ENCODE data around the gene PSRC1. TPM values are rescaled to one million over a fixed set of nuclear protein-coding genes. Genes with fewer than 3 reads are reported as not detected.

The PSRC1 gene
- total RNA-seq, 2 experiments from 2014 or later = 40.7 to 42.7 TPM

DNA sequence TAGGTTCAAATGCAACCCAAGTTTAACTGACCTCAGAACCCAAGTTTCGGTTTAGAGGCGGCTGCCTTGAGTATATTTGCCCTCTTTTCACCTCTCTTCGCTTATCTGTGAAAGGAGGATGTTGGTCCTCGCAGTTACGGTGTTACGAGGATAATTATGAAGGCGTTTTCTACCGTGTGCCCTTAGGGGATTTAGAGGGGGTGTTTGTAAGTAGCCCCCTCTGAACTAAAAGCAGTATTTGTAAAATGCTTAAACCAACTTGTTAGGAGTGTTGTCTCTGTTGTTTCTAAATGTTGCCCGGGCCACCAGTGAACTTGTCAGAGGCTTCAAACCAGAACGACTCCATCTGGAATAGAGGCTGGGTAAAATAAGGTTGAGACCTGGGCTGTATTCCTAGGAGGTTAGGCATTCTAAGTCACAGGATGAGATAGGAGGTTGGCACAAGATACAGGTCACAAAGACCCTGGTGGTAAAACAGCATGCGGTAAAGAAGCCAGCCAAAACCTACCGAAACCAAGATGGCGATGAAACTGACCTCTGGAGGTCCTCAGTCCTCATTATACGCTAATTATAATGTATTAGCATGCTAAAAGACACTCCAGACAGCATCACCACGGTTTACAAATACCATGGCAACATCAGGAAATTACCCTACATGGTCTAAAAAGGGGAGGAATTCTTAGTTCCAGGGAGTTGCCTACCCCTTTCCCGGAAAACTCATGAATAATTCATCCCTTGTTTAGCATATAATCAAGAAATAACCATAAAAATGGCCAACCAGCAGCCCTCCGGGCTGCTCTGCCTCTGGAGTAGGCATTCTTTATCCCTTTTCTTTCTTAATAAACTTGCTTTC, 1.0 kb upstream of the PSRC1 start:
- CTCF ChIA-PET (ENCODE audit: unreplicated experiment) = interaction anchor here (1.1 to 1.2 kb wide), 2 partner anchors 108 to 113 kb away, joined by 3 to 5 read pairs; no protein-coding TSS in a partner anchor
- Histone ChIP-seq H3K79me2 (ENCODE audit: insufficient read depth, low read depth, low read length) (peaks cover 7% of the 10 kb centered on the region; the same call in 1 of the 2 replicates), H3K9me2 (ENCODE audit: insufficient read depth, low read length) (no peaks in the 10 kb centered on the region), H3K4me2 (ENCODE audit: low read length) (peak overlapping the region; percentile 92), H3K36me3 (ENCODE audit: insufficient read depth, low read length) (peaks cover 23% of the 10 kb centered on the region), H3K27ac (ENCODE audit: low read depth, low read length, poor library complexity, severe bottlenecking) (peak overlapping the region; percentile 60), H3K4me3 (ENCODE audit: low read depth, low read length, poor library complexity, severe bottlenecking) (peak overlapping the region; percentile 77), H4K20me1 (ENCODE audit: insufficient read depth, low read length) (no peaks in the 10 kb centered on the region), H3K4me1 (ENCODE audit: insufficient read depth, low read length, poor library complexity, severe bottlenecking) (peaks cover 17% of the 10 kb centered on the region), H3K9me3 (ENCODE audit: low read length) (no peaks in the 10 kb centered on the region), H2AFZ (ENCODE audit: low read length) (peak overlapping the region; percentile 71)
- TF ChIP-seq, protein P1, sequence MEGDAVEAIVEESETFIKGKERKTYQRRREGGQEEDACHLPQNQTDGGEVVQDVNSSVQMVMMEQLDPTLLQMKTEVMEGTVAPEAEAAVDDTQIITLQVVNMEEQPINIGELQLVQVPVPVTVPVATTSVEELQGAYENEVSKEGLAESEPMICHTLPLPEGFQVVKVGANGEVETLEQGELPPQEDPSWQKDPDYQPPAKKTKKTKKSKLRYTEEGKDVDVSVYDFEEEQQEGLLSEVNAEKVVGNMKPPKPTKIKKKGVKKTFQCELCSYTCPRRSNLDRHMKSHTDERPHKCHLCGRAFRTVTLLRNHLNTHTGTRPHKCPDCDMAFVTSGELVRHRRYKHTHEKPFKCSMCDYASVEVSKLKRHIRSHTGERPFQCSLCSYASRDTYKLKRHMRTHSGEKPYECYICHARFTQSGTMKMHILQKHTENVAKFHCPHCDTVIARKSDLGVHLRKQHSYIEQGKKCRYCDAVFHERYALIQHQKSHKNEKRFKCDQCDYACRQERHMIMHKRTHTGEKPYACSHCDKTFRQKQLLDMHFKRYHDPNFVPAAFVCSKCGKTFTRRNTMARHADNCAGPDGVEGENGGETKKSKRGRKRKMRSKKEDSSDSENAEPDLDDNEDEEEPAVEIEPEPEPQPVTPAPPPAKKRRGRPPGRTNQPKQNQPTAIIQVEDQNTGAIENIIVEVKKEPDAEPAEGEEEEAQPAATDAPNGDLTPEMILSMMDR (conservative IDR thresholded peaks at IDR 0.05; ENCODE audit: low read length) = no peak
- TF ChIP-seq EZH2phosphoT487 (IDR thresholded peaks at IDR 0.05; ENCODE audit: borderline replicate concordance, low read depth, low read length) = no peak
- intact Hi-C loops (cut with micrococcal nuclease; ENCODE audit: unreplicated experiment) = loop anchor here (1.0 to 5.0 kb wide), 2 partner anchors 114 to 198 kb away; partner anchors contain the start of gene ATXN7L2
- DNase-seq (ENCODE audit: low spot score) = no peak
- no TSS peak for BruUV-seq (replicated peaks)
- POLR2A ChIA-PET = interaction anchor here (1.6 kb wide), 1 partner anchor 109 kb away, joined by 6 read pairs; no protein-coding TSS in a partner anchor

DNA sequence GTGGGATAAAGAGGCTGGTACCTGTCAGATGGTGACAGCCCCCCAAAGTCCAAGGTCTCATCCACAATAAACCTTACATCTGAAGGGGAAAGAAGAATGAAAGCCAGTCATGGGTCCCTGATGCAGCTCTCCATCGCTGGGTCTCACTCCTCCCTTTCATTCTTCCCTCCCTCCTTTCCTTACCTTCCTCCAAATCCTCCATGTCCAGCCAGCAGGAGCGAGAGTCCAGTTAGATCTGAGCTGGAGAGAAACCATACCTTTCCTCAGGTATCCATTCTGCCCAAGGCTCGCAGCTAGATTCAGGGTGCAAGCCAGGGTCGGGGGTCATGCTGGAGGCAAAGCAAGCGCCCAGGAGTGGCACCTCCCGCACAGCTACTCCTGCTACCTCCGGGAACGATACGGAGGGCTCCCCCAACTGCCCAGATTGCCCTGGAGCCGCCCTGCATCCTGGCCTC, 421 bp downstream of the PSRC1 start:
- intact Hi-C loops (cut with micrococcal nuclease; ENCODE audit: unreplicated experiment) = loop anchor here (5.0 kb wide), 1 partner anchor 200 kb away; the partner anchor contains the start of gene ATXN7L2
- ChIA-PET CTCF (ENCODE audit: unreplicated experiment) (interaction anchor here (0.9 to 1.1 kb wide), 3 partner anchors 110 to 117 kb away, joined by 3 to 5 read pairs (median 5); partner anchors contain the start of gene SORT1), POLR2A (interaction anchor here (0.9 to 1.6 kb wide), 11 partner anchors 14 to 247 kb away, joined by 3 to 14 read pairs (median 4); partner anchors contain the start of genes MYBPHL, PSMA5 and SORT1)
- Histone ChIP-seq H2AFZ (ENCODE audit: low read length) (peak overlapping the region; percentile 71), H3K4me1 (ENCODE audit: insufficient read depth, low read length, poor library complexity, severe bottlenecking) (peaks cover 17% of the 10 kb centered on the region), H3K4me3 (ENCODE audit: low read depth, low read length, poor library complexity, severe bottlenecking) (peak overlapping the region; percentile 77), H3K27ac (ENCODE audit: low read depth, low read length, poor library complexity, severe bottlenecking) (peak overlapping the region; percentile 60), H3K4me2 (ENCODE audit: low read length) (peak overlapping the region; percentile 92), H3K9me2 (ENCODE audit: insufficient read depth, low read length) (no peaks in the 10 kb centered on the region), H3K36me3 (ENCODE audit: insufficient read depth, low read length) (peaks cover 34% of the 10 kb centered on the region), H3K79me2 (ENCODE audit: insufficient read depth, low read depth, low read length) (peaks cover 7% of the 10 kb centered on the region; the same call in 1 of the 2 replicates), H3K9me3 (ENCODE audit: low read length) (no peaks in the 10 kb centered on the region), H4K20me1 (ENCODE audit: insufficient read depth, low read length) (no peaks in the 10 kb centered on the region)
- TF ChIP-seq, protein P1 (conservative IDR thresholded peaks at IDR 0.05; ENCODE audit: low read length) = no peak
- TF ChIP-seq EZH2phosphoT487 (IDR thresholded peaks at IDR 0.05; ENCODE audit: borderline replicate concordance, low read depth, low read length) = no peak
- BruUV-seq (replicated peaks) = no TSS peak
- no peak for DNase-seq (ENCODE audit: low spot score)

Measured in OCI-LY7 (cell line).